Lower lobe of right lung (tissue), 2 donors: ENCODE measurements around the gene NEMF. TPM values are rescaled to one million over a fixed set of nuclear protein-coding genes. Genes with fewer than 3 reads are reported as not detected.

Experiments used
- ATAC-seq, 2 donors: fragments of 200-7000 bp; cut with Tn5 transposase; one replicate each; pipeline ENCODE4 v1.9.1; 2020 to 2022; ENCODE audit warnings: mild to moderate bottlenecking in 2 of 2, moderate library complexity in 2 of 2
- DNase-seq: peaks from one replicate; pipeline ENCODE4 v3.0.0-alpha.2; 2020
- H3K27ac ChIP-seq: fragments of 200-600 bp; one replicate; pipeline ENCODE4 v1.8.0; 2022
- H3K27me3 ChIP-seq: fragments of 200-600 bp; one replicate; pipeline ENCODE4 v1.8.0; 2022; ENCODE audit warnings: low read depth
- H3K36me3 ChIP-seq: fragments of 200-600 bp; one replicate; pipeline ENCODE4 v1.8.0; 2022; ENCODE audit warnings: mild to moderate bottlenecking
- H3K4me1 ChIP-seq: fragments of 200-600 bp; one replicate; pipeline ENCODE4 v1.8.0; 2022
- H3K4me3 ChIP-seq: fragments of 200-600 bp; one replicate; pipeline ENCODE4 v1.8.0; 2022; ENCODE audit warnings: mild to moderate bottlenecking
- H3K9me3 ChIP-seq: fragments of 200-600 bp; one replicate; pipeline ENCODE4 v1.8.0; 2022
- CTCF ChIP-seq: fragments of 200-600 bp; IDR thresholded peaks from one replicate; pipeline ENCODE4 v1.8.0; 2022; ENCODE audit warnings: antibody characterized with exemption, mild to moderate bottlenecking
- intact Hi-C: fragments of 100-400 bp; cut with DNase I; formaldehyde crosslinking; loops from one replicate; pipeline ENCODE4 v1.11.0; 2022
- total RNA-seq: library from RNA; stranded (reverse); fragmentation: NEBNext Ultra II Directional; extraction: Animal tissue kit (Norgen Biotek cat#: 25700); gene quantifications from one replicate; pipeline ENCODE4 v1.2.1, GENCODE V29; 2021
- donor health status: DM: no; HTN: yes; CAD: no; lungs with severe emphysema.

Gene NEMF
- total RNA-seq, 1 donor from 2014 or later: 66.1 TPM

- Histone ChIP-seq H3K4me1 (peaks cover 39% of the 10 kb centered on the region), H3K27me3 (no peaks in the 10 kb centered on the region), H3K9me3 (no peaks in the 10 kb centered on the region), H3K4me3 (peak overlapping the region; percentile 79), H3K27ac (peak overlapping the region; percentile 99), H3K36me3 (no peaks in the 10 kb centered on the region)
- TF ChIP-seq CTCF: peak; percentile 99
- ATAC-seq (peak; percentile 82 to 91), DNase-seq (peak; percentile 85)
- intact Hi-C loops: loop anchor here (5.0 kb wide), 1 partner anchor 240 kb away; no protein-coding TSS in a partner anchor
These were observed 9.6 kb upstream of the NEMF start for GRCh38 chr14:49862089-49862673.

- Histone ChIP-seq H3K4me3 (peak overlapping the region; percentile 79), H3K27me3 (no peaks in the 10 kb centered on the region), H3K27ac (peak overlapping the region; percentile 99), H3K36me3 (no peaks in the 10 kb centered on the region), H3K9me3 (no peaks in the 10 kb centered on the region), H3K4me1 (peaks cover 38% of the 10 kb centered on the region)
- peak; percentile 67 for DNase-seq
- intact Hi-C loops: loop anchor here (5.0 kb wide), 1 partner anchor 241 kb away; no protein-coding TSS in a partner anchor
- peak; percentile 33 to 48 for ATAC-seq
- TF ChIP-seq CTCF: no peak
These were observed 9.1 kb upstream of the NEMF start for GRCh38 chr14:49861699-49862088.

GRCh38 chr14:49860988-49861698 lies 8.6 kb upstream of the NEMF start:
- no peaks in the 10 kb centered on the region for H3K9me3 ChIP-seq
- ATAC-seq: no peak
- H3K36me3 ChIP-seq: no peaks in the 10 kb centered on the region
- H3K4me3 ChIP-seq: peak overlapping the region; percentile 79
- H3K4me1 ChIP-seq: peaks cover 38% of the 10 kb centered on the region
- H3K27ac ChIP-seq: peak overlapping the region; percentile 99
- intact Hi-C loops: loop anchor here (5.0 kb wide), 1 partner anchor 241 kb away; no protein-coding TSS in a partner anchor
- TF ChIP-seq CTCF: no peak
- no peak for DNase-seq
- no peaks in the 10 kb centered on the region for H3K27me3 ChIP-seq

GRCh38 chr14:49858383-49858782 lies 5.8 kb upstream of the NEMF start:
- DNase-seq (no peak), ATAC-seq (no peak)
- intact Hi-C loops: no loop called here
- no peak overlapping the region for H3K27ac ChIP-seq
- no peak overlapping the region for H3K4me3 ChIP-seq
- no peak for TF ChIP-seq CTCF
- H3K9me3 ChIP-seq: no peaks in the 10 kb centered on the region
- H3K4me1 ChIP-seq: peaks cover 12% of the 10 kb centered on the region
- no peaks in the 10 kb centered on the region for H3K36me3 ChIP-seq
- H3K27me3 ChIP-seq: no peaks in the 10 kb centered on the region

- H3K4me1 ChIP-seq: peaks cover 10% of the 10 kb centered on the region
- no peaks in the 10 kb centered on the region for H3K9me3 ChIP-seq
- ATAC-seq (no peak), DNase-seq (no peak)
- H3K27ac ChIP-seq: no peak overlapping the region
- intact Hi-C loops: no loop called here
- H3K27me3 ChIP-seq: no peaks in the 10 kb centered on the region
- no peaks in the 10 kb centered on the region for H3K36me3 ChIP-seq
- TF ChIP-seq CTCF: no peak
- H3K4me3 ChIP-seq: no peak overlapping the region
These were observed 4.9 kb upstream of the NEMF start for GRCh38 chr14:49857427-49858003.
